Suprapubic skin (tissue), 4 donors: ENCODE results near the gene RNF175. TPM values are rescaled to one million over a fixed set of nuclear protein-coding genes. Genes with fewer than 3 reads are reported as not detected.

Source experiments
- DNase-seq, 2 donors: peaks; one replicate each; pipeline ENCODE4 v3.0.0-alpha.2; 2019; ENCODE audit warnings: low spot score in 2 of 2
- H3K27ac ChIP-seq: fragments of 200-600 bp; sonication (generic); one replicate; pipeline ENCODE4 v1.5.1; 2019
- H3K27me3 ChIP-seq: fragments of 200-600 bp; sonication (generic); one replicate; pipeline ENCODE4 v1.5.1; 2019
- H3K36me3 ChIP-seq: fragments of 200-600 bp; sonication (generic); one replicate; pipeline ENCODE4 v1.5.1; 2019
- H3K4me1 ChIP-seq: fragments of 200-600 bp; sonication (generic); one replicate; pipeline ENCODE4 v1.5.1; 2019
- H3K4me3 ChIP-seq: fragments of 200-600 bp; sonication (generic); one replicate; pipeline ENCODE4 v1.5.1; 2019; ENCODE audit warnings: mild to moderate bottlenecking
- H3K9me3 ChIP-seq: fragments of 200-600 bp; sonication (generic); one replicate; pipeline ENCODE4 v1.5.1; 2019
- EP300 ChIP-seq: sonication (generic); formaldehyde crosslinking; IDR thresholded peaks from one replicate; pipeline ENCODE4 v1.6.1; 2017; ENCODE audit warnings: antibody characterized with exemption
- POLR2A ChIP-seq, 2 donors: fragments of 450-650 bp; IDR thresholded peaks; one replicate each; pipeline ENCODE4 v1.6.1; 2017; ENCODE audit warnings: antibody characterized with exemption in 2 of 2, mild to moderate bottlenecking in 2 of 2, moderate library complexity in 2 of 2
- POLR2AphosphoS5 ChIP-seq, 3 donors: sonication (generic); formaldehyde crosslinking; IDR thresholded peaks; one replicate each; pipeline ENCODE4 v1.6.1; 2017; ENCODE audit warnings: antibody characterized with exemption in 3 of 3
- WGBS: methylation state at CpG from one replicate; pipeline ENCODE4 v1.1.5; 2018; 5-methylcytosine and 5-hydroxymethylcytosine counted together
- total RNA-seq, 4 donors: library from RNA; depleted of rRNA; stranded (reverse); fragments of >200 nt; gene quantifications; one replicate each; pipeline ENCODE4 v1.1.0, GENCODE V29; 2016
- TF ChIP-seq, protein P1 (sequence below), 2 donors: fragments of 200-600 bp in 1 of 2; fragments of 450-650 bp in 1 of 2; sonication (generic) in 1 of 2; IDR thresholded peaks; one replicate each; pipeline ENCODE4 v1.5.1; 2016 to 2019; ENCODE audit warnings: antibody characterized with exemption in 2 of 2, mild to moderate bottlenecking in 1 of 2, moderate library complexity in 1 of 2

RNF175 gene
- total RNA-seq, 4 donors from 2014 or later, result not detected

DNA sequence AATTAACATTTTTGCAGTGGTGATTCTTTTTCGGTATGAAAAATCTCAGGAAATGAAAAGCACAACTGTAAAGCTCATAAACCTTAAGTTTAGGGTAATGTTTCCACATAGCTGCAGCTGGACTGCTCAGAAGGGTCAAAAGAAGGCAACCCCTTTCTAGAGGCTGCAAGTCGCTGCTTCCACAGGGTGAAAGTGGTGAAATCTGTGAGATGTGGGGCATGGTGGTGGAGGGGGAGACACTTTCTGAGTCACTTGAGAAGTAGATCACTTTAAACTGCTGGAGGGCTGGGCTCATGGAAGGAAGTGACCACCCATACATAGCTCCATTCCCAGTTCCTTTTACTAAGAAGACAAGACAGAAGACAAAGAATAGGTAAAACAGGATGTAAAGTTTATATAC is 20.4 kb upstream of the RNF175 start:
- WGBS, result 58% methylated on average over 2 of the region's 2 CpGs
- H3K27ac ChIP-seq, result no peak overlapping the region
- DNase-seq, result no peak
- TF ChIP-seq POLR2A (IDR thresholded peaks at IDR 0.05), result no peak
- no peak for TF ChIP-seq POLR2AphosphoS5 (IDR thresholded peaks at IDR 0.05)
- TF ChIP-seq, protein P1, sequence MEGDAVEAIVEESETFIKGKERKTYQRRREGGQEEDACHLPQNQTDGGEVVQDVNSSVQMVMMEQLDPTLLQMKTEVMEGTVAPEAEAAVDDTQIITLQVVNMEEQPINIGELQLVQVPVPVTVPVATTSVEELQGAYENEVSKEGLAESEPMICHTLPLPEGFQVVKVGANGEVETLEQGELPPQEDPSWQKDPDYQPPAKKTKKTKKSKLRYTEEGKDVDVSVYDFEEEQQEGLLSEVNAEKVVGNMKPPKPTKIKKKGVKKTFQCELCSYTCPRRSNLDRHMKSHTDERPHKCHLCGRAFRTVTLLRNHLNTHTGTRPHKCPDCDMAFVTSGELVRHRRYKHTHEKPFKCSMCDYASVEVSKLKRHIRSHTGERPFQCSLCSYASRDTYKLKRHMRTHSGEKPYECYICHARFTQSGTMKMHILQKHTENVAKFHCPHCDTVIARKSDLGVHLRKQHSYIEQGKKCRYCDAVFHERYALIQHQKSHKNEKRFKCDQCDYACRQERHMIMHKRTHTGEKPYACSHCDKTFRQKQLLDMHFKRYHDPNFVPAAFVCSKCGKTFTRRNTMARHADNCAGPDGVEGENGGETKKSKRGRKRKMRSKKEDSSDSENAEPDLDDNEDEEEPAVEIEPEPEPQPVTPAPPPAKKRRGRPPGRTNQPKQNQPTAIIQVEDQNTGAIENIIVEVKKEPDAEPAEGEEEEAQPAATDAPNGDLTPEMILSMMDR (IDR thresholded peaks at IDR 0.05), result no peak
- TF ChIP-seq EP300, result no peak
- H3K27me3 ChIP-seq, result no peaks in the 10 kb centered on the region
- no peaks in the 10 kb centered on the region for H3K4me1 ChIP-seq
- no peaks in the 10 kb centered on the region for H3K9me3 ChIP-seq
- no peaks in the 10 kb centered on the region for H3K36me3 ChIP-seq
- no peak overlapping the region for H3K4me3 ChIP-seq

GRCh38 chr4:153778383-153778782 is 18.6 kb upstream of the RNF175 start:
- Histone ChIP-seq H3K9me3 (no peaks in the 10 kb centered on the region), H3K36me3 (no peaks in the 10 kb centered on the region), H3K27me3 (no peaks in the 10 kb centered on the region), H3K4me3 (no peak overlapping the region), H3K4me1 (no peaks in the 10 kb centered on the region), H3K27ac (no peak overlapping the region)
- TF ChIP-seq, protein P1 (IDR thresholded peaks at IDR 0.05), result no peak
- DNase-seq, result no peak
- WGBS, result 92% methylated on average over 1 of the region's 1 CpG

GRCh38 chr4:153777421-153777820 is 17.6 kb upstream of the RNF175 start:
- no peak overlapping the region for H3K27ac ChIP-seq
- no peaks in the 10 kb centered on the region for H3K27me3 ChIP-seq
- no peaks in the 10 kb centered on the region for H3K4me1 ChIP-seq
- H3K36me3 ChIP-seq, result no peaks in the 10 kb centered on the region
- TF ChIP-seq POLR2AphosphoS5 (IDR thresholded peaks at IDR 0.05) (no peak), POLR2A (IDR thresholded peaks at IDR 0.05) (no peak), EP300 (no peak)
- TF ChIP-seq, protein P1 (IDR thresholded peaks at IDR 0.05), result no peak
- H3K9me3 ChIP-seq, result no peaks in the 10 kb centered on the region
- no peak overlapping the region for H3K4me3 ChIP-seq
- DNase-seq, result no peak

DNA sequence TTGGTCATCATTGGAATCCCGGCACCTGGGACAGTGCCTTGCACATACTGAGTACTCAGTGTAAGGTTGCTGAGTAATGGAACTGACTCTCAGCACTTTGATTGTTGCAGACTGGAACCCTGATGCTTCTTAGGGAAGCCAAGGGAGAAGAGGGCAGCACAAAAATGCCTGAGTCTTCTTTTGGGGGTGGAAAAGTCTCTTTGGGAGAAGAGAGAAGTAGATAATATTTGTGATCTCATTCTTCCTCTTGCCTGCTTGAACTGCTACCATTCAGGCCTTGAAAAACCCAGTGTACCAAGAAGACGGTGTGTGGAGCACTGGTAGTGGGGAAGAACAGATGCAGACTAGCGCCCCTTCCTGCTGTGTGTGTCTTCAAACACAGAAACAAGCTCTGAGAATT is 16.8 kb upstream of the RNF175 start:
- no peak for DNase-seq
- Histone ChIP-seq H3K9me3 (no peaks in the 10 kb centered on the region), H3K36me3 (no peaks in the 10 kb centered on the region), H3K27ac (no peak overlapping the region), H3K27me3 (no peaks in the 10 kb centered on the region), H3K4me3 (no peak overlapping the region), H3K4me1 (no peaks in the 10 kb centered on the region)
- 92% methylated on average over 3 of the region's 3 CpGs for WGBS
- TF ChIP-seq POLR2A (IDR thresholded peaks at IDR 0.05), result no peak
- TF ChIP-seq POLR2AphosphoS5 (IDR thresholded peaks at IDR 0.05), result no peak
- no peak for TF ChIP-seq EP300
- TF ChIP-seq, protein P1 (IDR thresholded peaks at IDR 0.05), result no peak

DNA sequence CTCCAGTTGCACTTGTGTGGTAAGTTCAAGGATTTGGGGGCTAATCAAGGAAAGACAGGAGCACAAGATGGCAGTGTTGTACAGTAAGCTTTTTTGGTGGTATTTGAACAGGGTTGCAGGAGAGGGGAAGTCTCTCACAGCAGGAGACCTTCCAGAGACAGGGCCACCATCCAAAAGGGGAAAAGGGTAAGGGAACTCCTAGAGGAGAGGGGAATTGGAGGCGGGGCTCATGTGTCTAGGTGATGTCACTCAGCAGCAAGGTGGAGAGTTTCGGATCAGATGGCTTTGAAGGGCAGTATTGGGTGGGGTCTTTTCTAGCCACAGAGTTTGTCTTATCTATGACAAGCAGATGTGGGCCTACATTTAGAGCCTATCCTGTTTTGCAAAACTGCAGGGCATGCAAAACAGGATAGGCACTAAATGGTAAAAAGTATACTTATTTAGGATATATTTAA is 13.4 kb upstream of the RNF175 start:
- H3K27ac ChIP-seq, result no peak overlapping the region
- no peak for DNase-seq

More for the DNA sequence above, 13.4 kb upstream of the RNF175 start:
- no peaks in the 10 kb centered on the region for H3K9me3 ChIP-seq
- H3K4me1 ChIP-seq, result no peaks in the 10 kb centered on the region
- WGBS, result 77% methylated on average over 2 of the region's 2 CpGs
- H3K4me3 ChIP-seq, result no peak overlapping the region
- no peaks in the 10 kb centered on the region for H3K27me3 ChIP-seq
- TF ChIP-seq, protein P1 (IDR thresholded peaks at IDR 0.05), result no peak
- TF ChIP-seq POLR2AphosphoS5 (IDR thresholded peaks at IDR 0.05) (no peak), POLR2A (IDR thresholded peaks at IDR 0.05) (no peak), EP300 (no peak)
- H3K36me3 ChIP-seq, result no peaks in the 10 kb centered on the region
